Smooth muscle cell (in vitro differentiated cells): ENCODE data around the gene NOSTRIN. TPM values are rescaled to one million over a fixed set of nuclear protein-coding genes. Genes with fewer than 3 reads are reported as not detected.

Experiments
- DNase-seq: peaks from one replicate; lab custom pipeline; 2025; ENCODE audit not compliant: unreplicated experiment; lab: John Stamatoyannopoulos, UW
- H2AFZ ChIP-seq: fragments of 200-600 bp; sonication (generic); 2 replicates; pipeline ENCODE4 v1.6.0; 2016; ENCODE audit warnings: antibody characterized with exemption, low read depth, mild to moderate bottlenecking
- H3F3A ChIP-seq: fragments of 200-600 bp; sonication (generic); 2 replicates; pipeline ENCODE4 v1.6.0; 2017; ENCODE audit warnings: antibody characterized with exemption, low read depth
- H3K27ac ChIP-seq: fragments of 200-600 bp; sonication (generic); 2 replicates; pipeline ENCODE4 v1.5.1; 2016; ENCODE audit warnings: low read depth, mild to moderate bottlenecking
- H3K27me3 ChIP-seq: fragments of 200-600 bp; sonication (generic); 2 replicates; pipeline ENCODE4 v1.6.1; 2016; ENCODE audit warnings: low read depth, mild to moderate bottlenecking
- H3K36me3 ChIP-seq: fragments of 200-600 bp; sonication (generic); 2 replicates; pipeline ENCODE4 v1.5.1; 2016; ENCODE audit warnings: low read depth
- H3K4me1 ChIP-seq: fragments of 200-600 bp; sonication (generic); 2 replicates; pipeline ENCODE4 v1.5.1; 2016; ENCODE audit warnings: low read depth
- H3K4me2 ChIP-seq: fragments of 200-600 bp; sonication (generic); 2 replicates; pipeline ENCODE4 v1.6.0; 2016; ENCODE audit warnings: mild to moderate bottlenecking
- H3K4me3 ChIP-seq: fragments of 200-600 bp; sonication (generic); 2 replicates; pipeline ENCODE4 v1.5.1; 2016; ENCODE audit warnings: mild to moderate bottlenecking
- H3K79me2 ChIP-seq: fragments of 200-600 bp; sonication (generic); 2 replicates; pipeline ENCODE4 v1.6.0; 2016; ENCODE audit warnings: low read depth, mild to moderate bottlenecking
- H3K9ac ChIP-seq: fragments of 200-600 bp; sonication (generic); 2 replicates; pipeline ENCODE4 v1.6.0; 2016; ENCODE audit warnings: low read depth
- H3K9me3 ChIP-seq: fragments of 200-600 bp; sonication (generic); replicated peaks from 2 replicates; pipeline ENCODE4 v1.5.1; 2016; ENCODE audit warnings: low read depth
- H4K20me1 ChIP-seq: fragments of 200-600 bp; sonication (generic); 2 replicates; pipeline ENCODE4 v1.6.0; 2016; ENCODE audit warnings: low read depth
- WGBS: methylation state at CpG from one replicate; pipeline ENCODE4 v1.1.7; 2016; ENCODE audit warnings: low lambda C conversion rate; 5-methylcytosine and 5-hydroxymethylcytosine counted together
- polyA plus RNA-seq: library from polyadenylated mRNA; unstranded; fragments of >200 nt; fragmentation: Nextera tagmentation; extraction: Ambion mirVana; gene quantifications from 2 replicates; pipeline ENCODE4 v1.2.1, GENCODE V29; 2016
- total RNA-seq: library from RNA; depleted of rRNA; stranded (reverse); fragments of >200 nt; gene quantifications from 2 replicates; pipeline ENCODE4 v1.2.3, GENCODE V29; 2014
- TF ChIP-seq, protein P1 (sequence below): fragments of 200-600 bp; sonication (generic); IDR thresholded peaks from 2 replicates; pipeline ENCODE4 v1.5.1; 2017; ENCODE audit warnings: borderline replicate concordance, mild to moderate bottlenecking, antibody characterized with exemption; ENCODE audit not compliant: insufficient read depth, poor library complexity, severe bottlenecking

Gene NOSTRIN
- total and polyA plus RNA-seq, 2 experiments from 2014 or later, result 0.10 TPM; not detected in 1

DNA sequence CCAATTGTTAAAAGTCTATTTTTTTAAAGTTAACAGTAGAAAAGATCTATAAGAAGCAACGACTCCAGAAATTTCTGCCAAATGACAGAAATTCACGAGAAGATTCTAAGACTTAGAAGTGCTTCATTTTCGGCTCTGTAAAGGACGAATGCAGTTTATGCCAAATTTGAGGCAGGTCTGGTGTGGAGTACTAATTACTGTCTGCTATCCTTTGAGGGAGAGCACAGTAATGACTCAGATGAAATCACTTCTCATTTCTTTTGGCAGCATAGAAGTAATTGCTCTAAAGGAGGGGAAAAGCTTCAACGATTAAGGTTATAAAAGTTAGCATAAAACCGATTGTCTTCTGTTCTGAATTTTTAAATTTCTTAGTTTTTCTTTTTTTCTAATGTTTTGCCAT lies 110.0 kb downstream of the NOSTRIN start:
- Histone ChIP-seq H3K79me2 (no peaks in the 10 kb centered on the region), H3K27ac (no peak overlapping the region), H3K9me3 (no peaks in the 10 kb centered on the region), H3K36me3 (no peaks in the 10 kb centered on the region), H3K4me3 (peak overlapping the region; percentile 36), H2AFZ (peak overlapping the region; percentile 69), H3F3A (no peaks in the 10 kb centered on the region), H3K4me1 (peaks cover 4% of the 10 kb centered on the region), H4K20me1 (no peaks in the 10 kb centered on the region), H3K4me2 (peak overlapping the region; percentile 84), H3K9ac (no peak overlapping the region), H3K27me3 (peaks cover 19% of the 10 kb centered on the region)
- TF ChIP-seq, protein P1, sequence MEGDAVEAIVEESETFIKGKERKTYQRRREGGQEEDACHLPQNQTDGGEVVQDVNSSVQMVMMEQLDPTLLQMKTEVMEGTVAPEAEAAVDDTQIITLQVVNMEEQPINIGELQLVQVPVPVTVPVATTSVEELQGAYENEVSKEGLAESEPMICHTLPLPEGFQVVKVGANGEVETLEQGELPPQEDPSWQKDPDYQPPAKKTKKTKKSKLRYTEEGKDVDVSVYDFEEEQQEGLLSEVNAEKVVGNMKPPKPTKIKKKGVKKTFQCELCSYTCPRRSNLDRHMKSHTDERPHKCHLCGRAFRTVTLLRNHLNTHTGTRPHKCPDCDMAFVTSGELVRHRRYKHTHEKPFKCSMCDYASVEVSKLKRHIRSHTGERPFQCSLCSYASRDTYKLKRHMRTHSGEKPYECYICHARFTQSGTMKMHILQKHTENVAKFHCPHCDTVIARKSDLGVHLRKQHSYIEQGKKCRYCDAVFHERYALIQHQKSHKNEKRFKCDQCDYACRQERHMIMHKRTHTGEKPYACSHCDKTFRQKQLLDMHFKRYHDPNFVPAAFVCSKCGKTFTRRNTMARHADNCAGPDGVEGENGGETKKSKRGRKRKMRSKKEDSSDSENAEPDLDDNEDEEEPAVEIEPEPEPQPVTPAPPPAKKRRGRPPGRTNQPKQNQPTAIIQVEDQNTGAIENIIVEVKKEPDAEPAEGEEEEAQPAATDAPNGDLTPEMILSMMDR, result no peak
- WGBS, result 66% methylated on average over 6 of the region's 6 CpGs
- DNase-seq, result no peak

DNA sequence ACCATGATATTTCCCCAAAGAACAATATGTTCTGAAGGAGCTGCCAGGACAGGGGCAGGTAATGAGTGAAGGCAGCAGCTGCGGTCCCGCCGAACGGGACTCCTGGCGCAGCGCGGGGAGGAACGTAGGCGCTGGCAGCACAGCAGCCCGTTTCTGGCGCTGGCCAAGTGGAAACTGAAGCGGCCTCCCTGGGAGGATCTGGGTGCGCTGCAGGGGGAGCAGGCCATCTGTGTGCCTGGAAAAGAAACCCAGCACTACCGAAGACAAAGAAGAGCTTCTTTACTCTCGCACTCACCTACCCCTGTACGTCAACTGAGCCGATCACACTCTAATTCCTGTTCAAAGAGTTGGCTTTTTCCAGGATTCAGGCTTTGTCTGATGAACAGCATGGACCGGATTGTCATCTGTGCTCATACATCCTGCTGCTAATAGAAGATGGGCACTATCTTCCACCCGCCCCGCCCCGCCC lies 110.5 kb downstream of the NOSTRIN start:
- no peak for DNase-seq
- no peaks in the 10 kb centered on the region for H3K36me3 ChIP-seq
- H4K20me1 ChIP-seq, result no peaks in the 10 kb centered on the region
- H3F3A ChIP-seq, result no peaks in the 10 kb centered on the region
- 20% methylated on average over 21 of the region's 21 CpGs for WGBS
- no peaks in the 10 kb centered on the region for H3K9me3 ChIP-seq
- peaks cover 19% of the 10 kb centered on the region for H3K27me3 ChIP-seq
- peaks cover 4% of the 10 kb centered on the region for H3K4me1 ChIP-seq
- peak overlapping the region; percentile 84 for H3K4me2 ChIP-seq
- H3K79me2 ChIP-seq, result no peaks in the 10 kb centered on the region
- no peak overlapping the region for H3K27ac ChIP-seq
- H3K4me3 ChIP-seq, result peak overlapping the region; percentile 36
- H2AFZ ChIP-seq, result peak overlapping the region; percentile 69
- H3K9ac ChIP-seq, result no peak overlapping the region
- TF ChIP-seq, protein P1, result no peak

DNA sequence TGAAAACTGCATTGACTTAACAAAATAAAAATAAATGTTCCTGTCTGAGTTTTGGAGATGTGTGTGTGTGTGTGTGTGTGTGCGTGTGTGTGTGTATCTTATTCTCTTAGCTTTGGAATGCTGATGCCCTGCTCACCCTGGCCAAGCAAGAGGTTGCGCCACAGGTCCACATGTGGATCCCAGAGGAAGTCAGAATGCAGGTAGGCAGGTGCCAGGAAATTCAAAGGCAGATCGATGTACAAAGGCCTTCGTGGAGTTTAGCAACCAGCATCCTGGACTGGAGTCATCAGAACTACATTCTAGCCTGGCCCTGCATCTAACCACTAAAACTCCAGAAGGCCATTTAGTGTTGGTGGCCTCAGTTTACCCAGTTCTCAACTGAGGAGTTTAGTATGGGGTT lies 111.1 kb downstream of the NOSTRIN start:
- H2AFZ ChIP-seq, result no peak overlapping the region
- peaks cover 4% of the 10 kb centered on the region for H3K4me1 ChIP-seq
- DNase-seq, result no peak
- no peaks in the 10 kb centered on the region for H3K9me3 ChIP-seq
- H3F3A ChIP-seq, result no peaks in the 10 kb centered on the region
- H3K4me3 ChIP-seq, result no peak overlapping the region
- WGBS, result 95% methylated on average over 4 of the region's 4 CpGs
- no peaks in the 10 kb centered on the region for H3K36me3 ChIP-seq
- H3K27me3 ChIP-seq, result peaks cover 19% of the 10 kb centered on the region
- H3K79me2 ChIP-seq, result no peaks in the 10 kb centered on the region
- H3K4me2 ChIP-seq, result no peak overlapping the region
- no peaks in the 10 kb centered on the region for H4K20me1 ChIP-seq
- H3K27ac ChIP-seq, result no peak overlapping the region
- TF ChIP-seq, protein P1, result no peak
- no peak overlapping the region for H3K9ac ChIP-seq

Other genes starting within 250 kb of the NOSTRIN start
- gene SPC25, start 87.8 kb downstream of the NOSTRIN start, total RNA-seq, result 3.1 and 3.5 TPM in 2 replicates
- 4.2 and 7.7 TPM in 2 replicates for gene SPC25, start 87.8 kb downstream of the NOSTRIN start, polyA plus RNA-seq
- gene G6PC2, start 98.7 kb downstream of the NOSTRIN start, total RNA-seq, result not detected in 2 replicates
- gene G6PC2, start 98.7 kb downstream of the NOSTRIN start, polyA plus RNA-seq, result not detected in 2 replicates
- gene ABCB11, start 228.7 kb downstream of the NOSTRIN start, total RNA-seq, result 0.04 TPM in 1 of 2 replicates, not detected in the other
- 0.05 TPM in 1 of 2 replicates, not detected in the other for gene ABCB11, start 228.7 kb downstream of the NOSTRIN start, polyA plus RNA-seq